Natural killer cell (primary cell): Measurements from ENCODE around the gene NAT9. TPM values are rescaled to one million over a fixed set of nuclear protein-coding genes. Genes with fewer than 3 reads are reported as not detected.

Experiments used
- ATAC-seq, 3 donors: fragments of 150-1000 bp in 2 of 3; fragments of 200-7000 bp in 1 of 3; cut with Tn5 transposase; 1 replicate in 1 of 3; 2 replicates in 2 of 3; pipeline ENCODE4 v1.10.0; 2021; ENCODE audit warnings: mild to moderate bottlenecking in 2 of 3, moderate library complexity in 2 of 3
- DNase-seq, 2 donors: peaks; one replicate each; pipeline versions ENCODE4 v3.0.0 to v3.0.0-alpha.2; 2013 to 2021; ENCODE audit warnings: mixed read lengths in 1 of 2
- H3K27ac ChIP-seq: one replicate; pipeline ENCODE4 v1.5.1; 2013; ENCODE audit warnings: mild to moderate bottlenecking, low read length
- H3K27me3 ChIP-seq: one replicate; pipeline ENCODE4 v1.6.1; 2013; ENCODE audit warnings: low read length; ENCODE audit not compliant: control insufficient read depth, insufficient read depth
- H3K36me3 ChIP-seq: one replicate; pipeline ENCODE4 v1.6.1; 2013; ENCODE audit warnings: low read length; ENCODE audit not compliant: control insufficient read depth, insufficient read depth
- H3K4me1 ChIP-seq: one replicate; pipeline ENCODE4 v1.6.1; 2013; ENCODE audit warnings: low read length; ENCODE audit not compliant: control insufficient read depth, insufficient read depth
- H3K4me3 ChIP-seq: one replicate; pipeline ENCODE4 v1.5.1; 2013; ENCODE audit warnings: low read length
- H3K9me3 ChIP-seq: one replicate; pipeline ENCODE4 v1.6.1; 2013; ENCODE audit warnings: low read length; ENCODE audit not compliant: control insufficient read depth, insufficient read depth
- H3K27ac Mint-ChIP-seq, 2 donors: one replicate each; pipeline ENCODE4 v1.8.0; 2022; ENCODE audit warnings: mild to moderate bottlenecking in 2 of 2, mixed read lengths in 2 of 2, moderate library complexity in 1 of 2
- H3K27me3 Mint-ChIP-seq, 2 donors: one replicate each; pipeline ENCODE4 v1.8.0; 2022; ENCODE audit warnings: low read depth in 2 of 2, mixed read lengths in 2 of 2
- H3K36me3 Mint-ChIP-seq: one replicate; pipeline ENCODE4 v1.8.0; 2022; ENCODE audit warnings: mixed read lengths
- H3K4me1 Mint-ChIP-seq, 2 donors: one replicate each; pipeline ENCODE4 v1.8.0; 2022; ENCODE audit warnings: mixed read lengths in 2 of 2
- H3K4me3 Mint-ChIP-seq: one replicate; pipeline ENCODE4 v1.8.0; 2022; ENCODE audit warnings: mild to moderate bottlenecking, moderate library complexity, mixed read lengths
- H3K9me3 Mint-ChIP-seq, 2 donors: one replicate each; pipeline ENCODE4 v1.8.0; 2022; ENCODE audit warnings: mixed read lengths in 2 of 2
- WGBS: methylation state at CpG from one replicate; pipeline ENCODE4 v1.1.7; 2013; ENCODE audit warnings: missing lambda C conversion rate; ENCODE audit not compliant: insufficient coverage; 5-methylcytosine and 5-hydroxymethylcytosine counted together
- intact Hi-C: fragments of 100-400 bp; cut with micrococcal nuclease; formaldehyde crosslinking; loops from one replicate; pipeline ENCODE4 v1.14.2; 2022
- total RNA-seq, 4 donors: library from RNA; stranded (reverse); fragments of 120-200 nt in 1 of 4; gene quantifications; one replicate each; pipeline versions ENCODE4 v1.2.3 to v1.2.4, GENCODE V29; 2013 to 2022
- TF ChIP-seq, protein P1 (sequence below): fragments of 200-600 bp; IDR thresholded peaks from one replicate; pipeline ENCODE4 v1.8.0; 2022; ENCODE audit warnings: antibody characterized with exemption

The NAT9 gene
- total RNA-seq, 3 donors from 2014 or later (not counting 1 experiment from before 2014, with no cell fraction given): 20.0 to 27.2 (median 24.8) TPM

- H3K27me3 Mint-ChIP-seq: peaks cover 0 to 4% of the 10 kb centered on the region in 2 donors
- Histone ChIP-seq H3K9me3 (peaks cover 7% of the 10 kb centered on the region), H3K36me3 (no peaks in the 10 kb centered on the region), H3K27ac (peak overlapping the region; percentile 63), H3K4me3 (no peak overlapping the region), H3K27me3 (no peaks in the 10 kb centered on the region), H3K4me1 (peaks cover 62% of the 10 kb centered on the region)
- H3K27ac Mint-ChIP-seq: peak overlapping the region in 1 of 2 donors; percentile 56
- no peaks in the 10 kb centered on the region for H3K36me3 Mint-ChIP-seq
- H3K4me1 Mint-ChIP-seq: no peaks in the 10 kb centered on the region
- TF ChIP-seq, protein P1, sequence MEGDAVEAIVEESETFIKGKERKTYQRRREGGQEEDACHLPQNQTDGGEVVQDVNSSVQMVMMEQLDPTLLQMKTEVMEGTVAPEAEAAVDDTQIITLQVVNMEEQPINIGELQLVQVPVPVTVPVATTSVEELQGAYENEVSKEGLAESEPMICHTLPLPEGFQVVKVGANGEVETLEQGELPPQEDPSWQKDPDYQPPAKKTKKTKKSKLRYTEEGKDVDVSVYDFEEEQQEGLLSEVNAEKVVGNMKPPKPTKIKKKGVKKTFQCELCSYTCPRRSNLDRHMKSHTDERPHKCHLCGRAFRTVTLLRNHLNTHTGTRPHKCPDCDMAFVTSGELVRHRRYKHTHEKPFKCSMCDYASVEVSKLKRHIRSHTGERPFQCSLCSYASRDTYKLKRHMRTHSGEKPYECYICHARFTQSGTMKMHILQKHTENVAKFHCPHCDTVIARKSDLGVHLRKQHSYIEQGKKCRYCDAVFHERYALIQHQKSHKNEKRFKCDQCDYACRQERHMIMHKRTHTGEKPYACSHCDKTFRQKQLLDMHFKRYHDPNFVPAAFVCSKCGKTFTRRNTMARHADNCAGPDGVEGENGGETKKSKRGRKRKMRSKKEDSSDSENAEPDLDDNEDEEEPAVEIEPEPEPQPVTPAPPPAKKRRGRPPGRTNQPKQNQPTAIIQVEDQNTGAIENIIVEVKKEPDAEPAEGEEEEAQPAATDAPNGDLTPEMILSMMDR: no peak
- intact Hi-C loops: no loop called here
- no peaks in the 10 kb centered on the region for H3K9me3 Mint-ChIP-seq
- peak overlapping the region; percentile 53 for H3K4me3 Mint-ChIP-seq
- 43% methylated on average over 15 of the region's 16 CpGs for WGBS
- ATAC-seq: peak; percentile 76 to 91 (median 91)
- DNase-seq: peak; percentile 75 to 83
Observed at GRCh38 chr17:74730491-74731346, 45.4 kb downstream of the NAT9 start.

DNA sequence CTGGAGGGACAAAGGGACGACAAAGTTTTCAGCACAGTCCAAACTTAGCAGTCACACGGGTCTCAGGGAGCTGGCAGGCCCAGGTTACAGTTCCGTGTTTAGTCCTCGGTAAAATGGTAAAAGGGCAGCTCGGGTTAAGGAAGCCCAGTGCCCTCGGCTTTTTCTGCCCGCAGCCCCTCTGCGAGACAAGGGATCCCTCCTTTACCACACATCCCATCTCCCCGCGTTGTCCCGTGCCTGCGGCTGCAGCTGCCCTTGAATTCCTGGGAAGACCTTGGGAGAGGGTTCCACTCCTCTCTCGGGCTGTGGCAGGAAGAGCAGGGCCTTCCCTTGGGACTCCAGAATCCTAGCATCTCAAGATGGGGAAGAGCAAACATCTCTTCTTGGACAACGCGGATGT, 46.3 kb downstream of the NAT9 start:
- no peak for ATAC-seq
- DNase-seq: no peak
- Mint-ChIP-seq H3K9me3 (no peaks in the 10 kb centered on the region), H3K4me1 (no peaks in the 10 kb centered on the region), H3K27ac (peak overlapping the region in 1 of 2 donors; percentile 56), H3K36me3 (no peaks in the 10 kb centered on the region), H3K4me3 (no peak overlapping the region), H3K27me3 (peaks cover 0 to 3% of the 10 kb centered on the region in 2 donors)
- H3K27me3 ChIP-seq: no peaks in the 10 kb centered on the region
- TF ChIP-seq, protein P1: no peak
- 97% methylated on average over 15 of the region's 15 CpGs for WGBS
- H3K36me3 ChIP-seq: no peaks in the 10 kb centered on the region
- no peak overlapping the region for H3K4me3 ChIP-seq
- intact Hi-C loops: no loop called here
- no peak overlapping the region for H3K27ac ChIP-seq
- peaks cover 57% of the 10 kb centered on the region for H3K4me1 ChIP-seq
- H3K9me3 ChIP-seq: peaks cover 7% of the 10 kb centered on the region

DNA sequence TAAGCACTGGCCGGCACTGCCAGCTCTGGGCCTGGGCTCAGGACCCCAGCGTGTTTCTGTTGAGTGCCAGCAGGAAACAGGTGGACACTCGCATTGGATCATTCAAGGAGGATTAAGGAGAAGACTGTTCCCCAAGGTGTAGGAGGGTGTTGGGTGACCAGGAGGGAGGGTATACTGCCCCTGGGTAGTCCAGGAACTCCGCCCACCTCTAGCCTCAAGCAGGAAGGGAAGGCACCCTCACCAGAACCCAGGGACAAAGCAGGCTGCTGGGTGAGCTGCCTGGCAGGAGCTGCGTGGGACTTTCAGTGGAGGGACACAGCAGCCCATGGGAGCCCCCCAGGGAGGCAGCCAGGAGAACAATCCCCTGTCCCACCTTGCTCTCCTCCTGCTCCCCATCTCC, 46.8 kb downstream of the NAT9 start:
- Mint-ChIP-seq H3K27me3 (no peaks in the 10 kb centered on the region), H3K36me3 (no peaks in the 10 kb centered on the region), H3K4me3 (no peak overlapping the region), H3K9me3 (no peaks in the 10 kb centered on the region), H3K4me1 (peaks cover 3% of the 10 kb centered on the region in 2 donors), H3K27ac (no peak overlapping the region)
- peaks cover 7% of the 10 kb centered on the region for H3K9me3 ChIP-seq
- H3K27me3 ChIP-seq: no peaks in the 10 kb centered on the region
- intact Hi-C loops: no loop called here
- TF ChIP-seq, protein P1: no peak
- peaks cover 53% of the 10 kb centered on the region for H3K4me1 ChIP-seq
- ATAC-seq: no peak
- H3K36me3 ChIP-seq: no peaks in the 10 kb centered on the region
- no peak overlapping the region for H3K27ac ChIP-seq
- 98% methylated on average over 5 of the region's 5 CpGs for WGBS
- no peak overlapping the region for H3K4me3 ChIP-seq
- DNase-seq: no peak
